ENCODE measurements around the gene ZNF565. TPM values are rescaled to one million over a fixed set of nuclear protein-coding genes. Genes with fewer than 3 reads are reported as not detected.
A peak's percentile ranks its signal among the peaks of the same experiment; 100 is the strongest.
"Not testable (repeated sequence)": the region's sequence is repeated elsewhere in the genome, so short reads cannot be mapped to it uniquely, and the experiment has no call there.

The ZNF565 gene
- total RNA-seq, 1 donor from 2014 or later: 2.6 TPM

DNA sequence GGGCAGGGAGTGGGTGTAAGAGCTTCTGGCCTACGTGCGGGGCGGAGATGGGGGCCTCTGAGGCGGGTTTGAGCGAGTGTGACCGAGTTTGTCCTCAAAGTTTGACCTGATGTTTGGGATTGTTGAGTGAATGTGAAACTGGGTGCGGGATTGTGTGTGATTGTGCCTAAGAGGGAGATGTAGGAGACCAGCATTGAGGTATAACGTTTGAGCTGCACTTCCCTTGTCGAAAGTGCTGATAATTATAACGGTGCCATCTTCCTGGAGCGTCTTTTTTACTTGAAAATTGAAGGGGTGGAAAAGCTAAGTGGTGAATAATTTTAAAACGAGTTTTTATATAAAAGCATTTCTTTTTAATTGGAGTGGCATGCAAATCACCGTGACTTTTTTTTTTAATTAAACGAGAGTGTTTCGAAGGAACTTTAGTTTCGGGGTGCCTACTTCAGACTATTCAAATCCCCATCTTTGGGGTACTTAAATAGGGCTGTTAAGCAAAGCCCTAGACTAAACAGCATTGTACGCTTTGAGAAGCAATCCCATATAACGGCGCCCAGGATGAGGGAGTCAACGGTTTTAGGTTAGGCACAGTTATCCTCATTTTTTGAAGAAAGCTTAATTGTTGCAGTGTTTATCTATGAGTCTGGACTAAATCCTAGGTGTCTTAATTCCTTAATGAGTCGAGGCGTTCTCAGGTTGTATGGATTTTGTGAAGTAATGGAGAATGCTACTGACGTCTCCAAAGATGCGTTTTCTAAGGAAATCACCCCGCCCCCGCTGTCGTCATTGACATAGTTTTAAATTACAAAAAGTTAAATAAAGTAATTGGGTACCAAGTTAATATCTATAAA lies 1.0 kb upstream of the ZNF565 start:
- no peak for DNase-seq (ENCODE audit: low spot score)
- no peak for ATAC-seq

DNA sequence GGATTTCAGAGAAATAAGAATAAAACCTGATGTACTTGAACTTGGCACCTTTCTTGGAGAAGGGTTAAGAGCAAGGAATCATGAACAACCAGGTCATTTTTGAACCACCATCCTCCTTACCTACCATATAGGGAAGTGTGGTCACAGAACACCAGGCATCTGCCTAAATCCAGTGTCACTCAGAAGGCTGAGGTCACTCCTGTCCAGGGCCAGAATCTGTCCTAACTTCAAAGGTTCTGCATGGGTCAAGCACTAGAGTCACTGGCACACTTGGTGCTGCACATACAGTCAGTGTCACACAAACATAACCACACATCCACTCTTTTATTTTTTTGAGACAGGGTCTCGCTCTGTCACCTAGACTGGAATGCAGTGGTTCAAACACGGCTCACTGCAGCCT lies 1.6 kb downstream of the ZNF565 start:
- no peak for DNase-seq (ENCODE audit: low spot score)
- no peak for ATAC-seq

DNA sequence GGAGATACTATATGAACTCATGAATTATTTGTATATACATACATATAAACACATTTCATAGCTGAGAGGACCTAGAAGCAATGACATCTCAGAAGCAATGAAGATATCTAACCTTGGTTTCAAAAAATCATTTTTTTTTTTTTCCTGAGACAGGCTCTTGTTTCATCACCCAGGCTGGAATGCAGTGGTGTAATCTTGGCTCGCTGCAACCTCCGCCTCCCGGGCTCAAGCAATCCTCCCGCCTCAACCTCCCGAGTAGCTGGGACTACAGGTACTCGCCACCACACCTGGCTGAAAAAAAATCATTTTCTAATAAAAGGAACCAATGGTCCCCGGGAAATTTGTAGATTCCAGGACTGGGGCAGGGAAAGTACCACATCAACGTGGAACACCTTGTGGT lies 4.0 kb downstream of the ZNF565 start:
- ATAC-seq: no peak
- no peak for DNase-seq (ENCODE audit: low spot score)

DNA sequence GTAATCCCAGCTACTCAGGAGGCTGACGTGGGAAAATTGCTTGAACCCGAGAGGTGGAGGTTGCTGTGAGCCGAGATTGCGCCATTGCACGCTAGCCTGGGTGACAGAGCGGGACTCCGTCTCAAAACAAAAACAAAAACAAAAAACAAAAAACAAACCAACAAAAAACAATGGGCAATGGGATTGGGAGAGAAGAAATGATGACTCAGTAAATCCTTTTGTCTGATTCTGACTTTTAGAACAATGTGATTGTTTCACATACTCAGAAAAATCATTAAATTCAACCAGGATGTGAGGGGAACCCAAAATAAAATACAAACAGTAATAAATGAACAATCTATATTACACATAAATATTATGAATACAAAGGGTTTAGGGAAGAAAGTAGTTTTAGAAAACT lies 5.1 kb downstream of the ZNF565 start:
- no peak for DNase-seq (ENCODE audit: low spot score)
- ATAC-seq: no peak

DNA sequence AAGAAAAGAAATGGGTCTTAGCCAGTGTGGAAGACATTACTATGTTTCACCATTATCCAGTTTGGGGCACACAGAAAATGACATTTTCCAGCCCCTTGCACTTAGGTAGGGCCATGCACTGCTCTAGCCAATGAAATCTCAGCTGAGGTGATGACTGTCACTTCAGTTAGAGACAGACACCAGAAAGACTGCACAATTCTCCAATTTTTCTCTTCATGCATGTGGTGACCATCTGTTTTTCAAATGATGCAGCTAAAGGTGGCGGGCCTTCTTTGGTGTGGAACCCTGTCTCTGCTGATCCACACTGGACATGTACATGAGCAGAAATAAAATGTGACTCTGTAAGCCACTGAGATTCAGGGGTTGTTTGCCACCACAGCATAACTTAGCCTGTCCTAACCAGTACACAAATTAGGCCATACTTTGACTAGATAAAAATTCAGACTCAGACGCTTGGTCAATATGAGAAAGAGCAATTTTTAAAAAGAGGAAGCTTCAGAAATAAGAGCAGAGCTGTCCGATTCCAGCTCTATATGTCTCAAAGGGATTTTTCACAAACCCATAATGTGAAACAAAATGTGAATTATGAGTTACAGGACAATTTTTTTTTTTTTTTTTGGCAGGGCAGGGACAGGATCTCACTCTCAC lies 6.7 kb downstream of the ZNF565 start:
- DNase-seq (ENCODE audit: low spot score): no peak

DNA sequence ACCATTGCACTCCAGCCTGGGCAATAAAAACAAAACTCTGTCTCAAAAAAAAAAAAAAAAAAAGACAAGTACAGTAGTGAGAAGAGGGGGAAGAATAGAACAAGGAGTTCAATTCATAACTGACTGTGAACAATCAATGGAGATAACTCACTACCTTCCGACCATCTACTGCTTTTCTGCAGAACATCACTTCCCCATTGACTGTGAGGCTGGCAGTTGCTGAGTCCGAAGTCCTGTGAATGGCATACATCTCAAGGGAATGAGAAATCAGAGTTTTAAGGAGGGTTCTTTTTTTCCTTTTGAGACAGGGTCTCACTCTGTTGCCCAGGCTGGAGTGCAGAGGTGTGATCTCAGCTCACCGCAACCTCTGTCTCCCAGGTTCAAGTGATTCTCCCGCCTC lies 11.2 kb downstream of the ZNF565 start:
- DNase-seq (ENCODE audit: low spot score): no peak
- no peak for ATAC-seq

More for the DNA sequence above, 6.7 kb downstream of the ZNF565 start:
- ATAC-seq: no peak

DNA sequence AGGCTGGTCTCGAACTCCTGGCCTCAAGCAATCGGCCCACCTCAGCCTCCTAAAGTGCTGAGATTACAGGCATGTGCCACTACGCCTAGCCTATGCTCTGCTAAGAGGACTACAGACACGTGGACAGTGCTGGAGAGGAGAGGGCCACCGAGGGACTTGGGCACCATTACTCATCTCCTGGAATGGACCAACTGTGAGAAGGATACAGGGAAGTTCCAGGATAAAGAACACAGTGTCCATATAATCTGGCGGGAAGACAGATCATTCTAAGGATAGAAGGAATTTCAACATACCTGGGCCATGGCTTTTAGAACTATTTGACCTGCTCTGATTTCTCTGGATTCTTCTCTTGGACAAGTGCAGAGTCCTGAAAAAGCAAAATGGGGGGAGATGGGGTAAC lies 12.8 kb downstream of the ZNF565 start:
- no peak for DNase-seq (ENCODE audit: low spot score)
- ATAC-seq: no peak

DNA sequence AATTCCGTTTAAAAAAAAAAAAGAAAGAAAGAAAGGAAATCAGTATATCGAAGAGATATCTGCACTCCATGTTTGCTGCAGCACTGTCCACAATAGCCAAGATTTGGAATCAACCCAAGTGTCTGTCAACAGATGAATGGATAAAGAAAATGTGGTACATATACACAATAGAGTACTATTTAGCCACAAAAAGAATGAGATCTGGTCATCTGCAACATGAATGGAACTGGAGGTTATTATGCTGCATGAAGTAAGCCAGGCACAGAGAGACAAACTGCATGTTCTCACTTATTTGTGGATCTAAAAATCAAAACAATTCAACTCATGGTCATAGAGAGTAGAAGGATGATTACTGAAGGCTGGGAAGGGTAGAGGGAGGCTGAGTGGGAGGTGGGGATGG lies 16.3 kb downstream of the ZNF565 start:
- ATAC-seq: no peak
- DNase-seq (ENCODE audit: low spot score): no peak

DNA sequence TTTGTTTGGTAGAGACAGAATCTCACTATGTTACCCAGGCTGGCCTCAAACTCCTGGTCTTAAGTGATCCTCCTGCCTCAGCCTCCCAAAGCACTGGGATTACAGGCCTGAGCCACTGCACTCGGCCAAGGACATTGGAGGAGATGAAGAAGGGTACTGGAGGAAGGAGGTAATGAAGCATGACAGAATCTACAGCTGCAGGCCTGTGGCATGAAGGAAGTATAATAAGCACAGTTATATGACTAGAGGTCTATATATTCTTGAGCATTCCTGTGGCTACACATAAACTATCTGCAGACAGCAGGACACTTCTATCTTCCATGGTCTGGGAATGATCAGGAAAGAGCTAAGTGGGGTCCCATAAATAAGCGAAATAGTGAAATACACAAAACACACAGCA lies 18.2 kb downstream of the ZNF565 start:
- no peak for DNase-seq (ENCODE audit: low spot score)
- no peak for ATAC-seq

DNA sequence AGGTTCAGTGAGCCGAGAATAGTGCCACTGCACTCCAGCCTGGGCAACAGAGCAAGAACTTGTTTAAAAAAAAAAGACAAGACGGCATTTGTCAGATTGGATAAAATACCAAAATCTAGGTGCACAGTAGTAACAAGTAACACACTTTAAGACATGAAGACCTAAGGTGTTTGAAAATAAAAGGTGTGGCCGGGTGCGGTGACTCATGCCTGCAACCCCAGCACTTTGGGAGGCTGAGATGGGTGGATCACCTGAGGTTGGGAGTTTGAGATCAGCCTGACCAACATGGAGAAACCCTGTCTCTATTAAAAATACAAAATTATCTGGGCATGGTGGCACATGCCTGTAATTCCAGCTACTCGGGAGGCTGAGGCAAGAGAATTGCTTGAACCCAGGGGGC lies 27.7 kb downstream of the ZNF565 start:
- DNase-seq (ENCODE audit: low spot score): not testable (repeated sequence)

DNA sequence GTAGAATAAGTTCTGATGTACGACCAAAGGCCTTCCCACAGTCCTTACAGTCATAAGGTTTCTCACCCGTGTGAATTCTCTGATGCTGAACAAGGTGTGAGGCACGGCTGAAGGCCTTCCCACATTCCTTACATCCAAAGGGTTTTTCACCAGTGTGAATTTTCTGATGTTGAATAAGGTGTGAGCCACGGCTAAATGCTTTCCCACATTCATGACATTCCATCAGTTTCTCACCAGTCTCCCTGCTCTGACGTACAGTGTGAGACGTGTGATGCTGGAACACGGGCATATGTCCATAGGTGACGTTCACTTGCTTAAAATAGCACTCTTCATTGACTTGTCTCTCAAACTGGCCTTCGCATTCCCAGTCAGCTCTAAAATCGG lies 31.2 kb downstream of the ZNF565 start:
- DNase-seq (ENCODE audit: low spot score): no peak

More for the DNA sequence above, 27.7 kb downstream of the ZNF565 start:
- ATAC-seq: not testable (repeated sequence)

DNA sequence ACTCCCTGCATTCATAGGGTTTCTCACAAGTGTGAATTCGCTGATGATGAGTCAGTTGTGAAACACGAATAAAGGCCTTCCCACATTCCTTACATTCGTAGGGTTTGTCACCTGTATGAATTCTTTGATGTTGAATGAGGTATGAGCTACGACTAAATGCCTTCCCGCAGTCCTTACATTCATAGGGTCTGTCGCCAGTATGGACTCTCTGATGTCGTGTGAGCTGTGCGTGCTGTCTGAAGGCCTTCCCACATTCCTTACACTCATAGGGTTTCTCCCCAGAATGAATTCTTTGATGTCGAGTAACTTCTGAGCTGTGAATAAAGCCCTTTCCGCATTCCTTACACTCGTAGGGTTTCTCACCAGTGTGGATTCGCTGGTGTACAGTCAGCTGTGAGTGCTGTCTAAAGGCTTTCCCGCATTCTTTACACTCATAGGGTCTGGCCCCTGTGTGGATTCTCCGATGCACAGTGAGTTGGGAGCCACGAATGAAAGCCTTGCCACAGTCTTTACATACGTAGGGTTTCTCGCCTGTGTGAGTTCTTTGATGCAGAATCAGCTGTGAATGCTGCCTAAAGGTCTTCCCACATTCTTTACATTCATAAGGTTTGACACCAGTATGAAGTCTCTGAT lies 31.7 kb downstream of the ZNF565 start:
- ATAC-seq: no peak

More for the DNA sequence above, 31.2 kb downstream of the ZNF565 start:
- ATAC-seq: no peak

DNA sequence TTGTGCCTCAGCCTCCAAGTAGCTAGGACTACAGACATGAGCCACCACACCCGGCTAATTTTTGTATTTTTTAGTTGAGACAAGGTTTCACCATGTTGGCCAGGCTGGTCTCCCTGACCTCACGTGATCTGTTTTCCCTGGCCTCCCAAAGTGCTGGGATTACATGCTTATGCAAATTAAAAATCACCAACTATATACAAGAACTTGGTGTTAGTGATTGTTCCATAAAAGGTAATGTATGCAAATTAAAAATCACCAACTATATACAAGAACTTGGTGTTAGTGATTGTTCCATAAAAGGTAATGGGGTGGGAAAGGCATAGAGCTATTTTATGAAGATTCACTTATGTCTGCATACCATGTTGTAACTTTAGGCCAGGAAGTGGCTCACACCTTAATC lies 35.4 kb downstream of the ZNF565 start:
- ATAC-seq; DNase-seq (ENCODE audit: low spot score): not testable (repeated sequence)

More for the DNA sequence above, 31.7 kb downstream of the ZNF565 start:
- no peak for DNase-seq (ENCODE audit: low spot score)

DNA sequence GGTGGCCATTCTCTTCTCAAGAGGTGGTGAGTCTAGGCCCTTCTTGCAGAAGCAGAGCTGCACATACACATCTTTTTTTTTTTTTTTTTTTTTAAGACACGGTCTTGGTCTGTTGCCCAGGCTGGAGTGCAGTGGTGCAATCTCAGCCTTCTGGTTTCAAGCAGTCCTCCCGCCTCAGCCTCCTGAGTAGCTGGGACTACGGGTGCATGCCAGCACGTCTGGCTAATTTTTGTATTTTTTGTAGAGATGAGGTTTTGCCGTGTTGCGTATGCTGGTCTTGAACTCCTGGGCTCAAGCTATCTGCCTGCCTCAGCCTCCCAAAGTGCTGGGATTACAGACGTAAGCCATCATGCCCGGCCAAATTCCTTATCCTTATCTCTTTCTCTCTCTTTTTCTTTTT lies 40.6 kb downstream of the ZNF565 start:
- ATAC-seq; DNase-seq (ENCODE audit: low spot score): not testable (repeated sequence)

DNA sequence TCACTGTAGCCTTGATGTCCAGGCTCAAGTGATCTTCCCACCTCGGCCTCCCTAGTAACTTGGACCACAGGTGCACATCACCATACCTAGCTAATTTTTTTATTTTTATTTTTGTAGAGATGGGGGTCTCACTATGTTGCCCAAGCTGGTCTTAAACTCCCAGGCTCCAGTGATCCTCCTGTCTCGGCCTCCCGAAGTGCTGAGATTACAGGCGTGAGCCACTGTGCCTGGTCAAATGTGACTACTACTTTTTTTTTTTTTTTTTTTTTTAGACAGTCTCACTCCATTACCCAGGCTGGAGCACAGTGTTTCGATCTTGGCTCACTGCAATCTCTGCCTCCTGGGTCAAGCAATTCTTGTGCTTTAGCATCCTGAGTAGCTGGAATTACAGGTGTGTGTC lies 41.6 kb downstream of the ZNF565 start:
- ATAC-seq (no peak), DNase-seq (ENCODE audit: low spot score) (no peak)

DNA sequence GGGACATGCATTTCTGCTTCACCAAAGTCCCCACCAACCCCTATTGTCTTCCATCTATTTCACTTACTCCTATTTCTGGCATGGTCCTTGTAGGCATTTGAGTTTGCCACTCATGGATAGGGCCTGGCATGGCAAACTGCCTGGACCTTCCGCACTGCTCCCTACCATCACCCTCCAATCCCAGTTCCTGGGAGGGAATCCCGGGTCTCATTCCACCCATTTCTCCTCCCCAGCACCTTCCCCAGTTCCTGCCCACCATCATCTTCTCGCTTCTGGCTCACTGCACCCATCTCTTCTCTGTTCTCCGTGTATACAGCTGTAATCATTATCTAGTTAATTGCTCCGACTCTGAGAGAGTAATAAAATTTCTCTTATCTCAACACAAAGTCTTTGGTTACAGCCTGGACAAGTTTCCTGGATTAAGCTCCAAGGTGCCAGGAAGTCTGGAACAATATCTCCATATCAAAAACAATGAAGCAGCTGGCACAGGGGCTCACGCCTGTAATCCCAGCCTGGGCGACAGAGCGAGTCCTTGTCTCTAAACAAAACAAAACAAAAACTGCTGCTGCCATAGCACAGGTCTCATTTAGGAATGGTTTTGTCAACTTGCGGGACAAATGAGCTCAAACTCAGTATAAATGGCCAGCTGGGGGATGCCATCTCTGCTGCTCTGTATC lies 45.2 kb downstream of the ZNF565 start:
- no peak for DNase-seq (ENCODE audit: low spot score)
- ATAC-seq: no peak

DNA sequence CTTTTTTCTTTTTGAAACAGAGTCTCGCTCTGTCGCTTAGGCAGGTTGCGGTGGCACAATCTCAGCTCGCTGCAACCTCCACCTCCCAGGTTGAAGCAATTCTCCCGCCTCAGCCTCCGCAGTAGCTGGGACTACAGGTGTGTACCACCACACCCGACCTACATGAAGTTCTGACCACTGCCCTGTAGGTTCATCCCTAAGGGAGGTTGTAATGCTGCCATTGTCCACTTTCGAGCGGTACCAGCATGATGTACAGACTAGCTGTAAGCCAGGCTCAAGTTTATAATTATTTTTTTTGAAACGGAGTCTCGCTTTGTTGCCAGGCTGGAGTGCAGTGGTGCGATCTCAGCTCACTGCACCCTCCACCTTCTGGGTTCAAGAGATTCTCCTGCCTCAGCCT lies 50.7 kb downstream of the ZNF565 start:
- DNase-seq (ENCODE audit: low spot score) (no peak), ATAC-seq (no peak)

DNA sequence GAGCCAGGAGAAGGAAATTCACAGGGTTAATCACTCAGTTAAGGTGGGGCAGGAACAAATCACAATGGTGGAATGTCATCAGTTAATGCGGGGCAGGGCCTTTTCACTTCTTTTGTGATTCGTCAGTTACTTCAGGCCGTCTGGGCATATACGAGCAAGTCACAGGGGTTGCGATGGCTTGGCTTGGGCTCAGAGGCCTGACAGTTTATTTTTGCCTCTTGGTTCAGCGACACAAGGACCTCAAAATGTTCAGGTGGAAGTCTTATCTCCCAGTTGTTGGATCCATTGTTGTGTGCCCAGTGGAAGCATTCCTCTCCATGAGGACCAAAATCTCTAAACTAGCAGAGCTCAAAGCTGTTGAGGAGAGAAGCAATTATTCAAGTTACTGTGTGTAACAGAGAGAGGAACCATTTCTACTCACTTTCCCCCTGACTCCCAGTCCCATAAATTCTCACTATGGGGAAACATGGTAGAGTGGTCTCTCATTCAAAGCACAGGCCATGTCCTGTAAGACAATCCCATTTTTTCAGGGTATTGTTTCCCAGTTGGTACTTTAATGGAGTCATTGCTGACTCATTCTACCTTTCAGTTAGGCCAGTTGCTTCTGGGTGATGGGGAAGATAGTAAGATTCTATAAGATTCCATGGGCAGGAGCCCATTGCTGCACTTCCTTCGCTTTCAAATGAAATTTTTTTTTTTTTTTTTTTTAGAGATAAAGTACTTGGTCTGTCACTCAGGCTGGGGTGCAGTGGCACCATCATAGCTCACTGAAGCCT lies 53.5 kb downstream of the ZNF565 start:
- DNase-seq (ENCODE audit: low spot score) (no peak), ATAC-seq (no peak)

DNA sequence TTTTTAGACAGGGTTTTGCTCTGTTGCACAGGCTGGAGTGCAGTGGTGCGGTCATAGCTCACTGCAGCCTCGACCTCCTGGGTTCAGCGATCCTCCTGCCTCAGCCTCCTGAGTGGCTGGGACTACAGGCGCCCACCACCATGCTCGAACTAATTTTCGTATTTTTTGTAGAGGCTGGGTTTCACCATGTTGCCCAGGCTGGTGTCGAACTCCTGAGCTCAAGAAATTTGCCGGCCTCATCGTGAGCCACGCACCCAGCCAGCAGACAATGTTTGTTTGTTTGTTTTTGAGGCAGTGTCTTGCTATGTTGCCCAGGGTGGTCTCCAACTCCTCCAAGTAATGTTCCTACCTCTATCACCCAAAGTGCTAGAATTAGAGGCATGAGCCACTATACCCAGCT lies 61.3 kb downstream of the ZNF565 start:
- ATAC-seq (no peak), DNase-seq (ENCODE audit: low spot score) (no peak)

DNA sequence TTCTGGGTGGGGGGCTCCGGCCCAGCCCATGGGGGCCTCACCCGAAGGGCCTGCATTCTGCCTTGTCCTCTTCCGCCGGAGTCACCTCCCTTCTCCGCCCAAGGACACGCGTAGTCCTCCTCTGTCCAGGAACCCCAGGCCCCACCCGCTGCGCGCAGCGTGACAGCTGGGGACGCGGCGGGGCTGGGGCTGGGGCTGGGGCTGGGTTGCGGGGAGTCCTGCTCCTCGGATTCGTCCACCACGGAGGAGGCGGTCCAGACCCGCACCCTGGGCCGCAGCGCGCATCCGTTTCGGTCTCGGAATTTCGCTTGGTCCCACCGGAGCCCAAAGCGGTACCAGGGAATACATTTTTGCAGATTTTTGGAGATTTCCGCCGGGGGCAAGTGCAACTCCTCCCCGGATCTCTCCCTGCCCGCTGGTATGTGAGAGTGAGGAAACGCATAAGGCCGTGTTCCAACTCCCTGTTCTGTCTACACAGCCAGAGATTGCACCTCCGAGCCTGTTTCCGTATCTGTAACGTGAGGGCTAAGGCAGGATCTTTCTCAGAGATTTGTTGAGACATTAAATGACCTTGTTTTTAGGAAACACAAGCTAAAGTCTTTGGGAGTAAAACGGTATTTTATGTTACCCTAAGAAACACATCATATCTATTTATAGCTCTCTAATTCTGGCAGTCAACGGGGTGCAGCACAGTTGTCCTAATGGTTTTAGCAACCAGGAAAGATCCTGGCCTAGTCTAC lies 61.9 kb downstream of the ZNF565 start, which contains the start of gene COX7A1:
Gene COX7A1, minus strand, starts transcription at position 96 of the 740 bp plus-strand sequence. Its CDS starts 40 bp downstream, at position 56.
- ATAC-seq: peak; percentile 67
- DNase-seq (ENCODE audit: low spot score): no peak

All from left lobe of liver (tissue), 2 donors.